HG03159 (cell line): ENCODE data around the gene COG4.
"Not testable (repeated sequence)": the region's sequence is repeated elsewhere in the genome, so short reads cannot be mapped to it uniquely, and the experiment has no call there.

Experiments used
- ATAC-seq: cut with Tn5 transposase; IDR thresholded peaks from one replicate; pipeline ENCODE4 v1.9.1; 2021; ENCODE audit warnings: mild to moderate bottlenecking, moderate library complexity; ENCODE audit not compliant: unreplicated experiment

Gene COG4

DNA sequence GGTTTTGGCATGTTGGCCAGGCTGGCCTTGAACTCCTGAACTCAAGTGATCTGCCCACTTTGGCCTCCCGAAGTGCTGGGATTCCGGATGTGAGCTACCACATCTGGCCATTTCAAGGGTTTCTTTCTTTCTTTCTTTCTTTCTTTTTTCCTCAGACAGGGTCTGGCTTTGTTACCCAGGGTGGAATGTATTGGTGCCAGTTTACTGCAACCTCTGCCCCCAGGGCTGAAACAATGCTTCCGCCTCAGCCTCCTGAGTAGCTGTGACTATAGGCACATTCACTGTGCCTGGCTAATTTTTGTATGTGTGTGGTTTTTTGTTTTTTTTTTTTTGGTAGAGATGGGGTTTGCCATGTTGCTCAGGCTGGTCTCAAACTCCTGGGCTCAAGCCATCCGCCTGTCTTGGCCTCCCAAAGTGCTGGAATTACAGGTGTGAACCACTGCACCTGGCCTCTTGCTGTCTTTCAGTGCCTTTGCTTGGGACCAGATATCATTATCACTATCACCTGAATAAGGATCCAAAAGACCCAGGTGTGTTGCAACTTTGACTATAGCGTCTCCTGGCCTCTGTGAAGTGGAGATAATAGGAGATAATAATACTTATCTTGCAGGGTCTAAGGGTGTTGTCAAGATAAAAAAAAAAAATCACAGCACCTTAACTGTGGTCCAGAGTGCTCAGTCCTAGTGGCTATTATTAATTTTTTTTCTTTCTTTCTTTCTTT lies 65.7 kb downstream of the COG4 start:
- no peak for ATAC-seq

GRCh38 chr16:70455910-70456309 lies 67.4 kb downstream of the COG4 start:
- no peak for ATAC-seq

GRCh38 chr16:70454222-70455034 lies 68.9 kb downstream of the COG4 start, which contains the start of gene FCSK:
Gene FCSK, plus strand, starts transcription at chr16:70454595. Its CDS starts 8,596 bp downstream, at chr16:70463191.
- peak; percentile 84 for ATAC-seq

GRCh38 chr16:70453892-70454221 lies 69.5 kb downstream of the COG4 start:
- no peak for ATAC-seq

DNA sequence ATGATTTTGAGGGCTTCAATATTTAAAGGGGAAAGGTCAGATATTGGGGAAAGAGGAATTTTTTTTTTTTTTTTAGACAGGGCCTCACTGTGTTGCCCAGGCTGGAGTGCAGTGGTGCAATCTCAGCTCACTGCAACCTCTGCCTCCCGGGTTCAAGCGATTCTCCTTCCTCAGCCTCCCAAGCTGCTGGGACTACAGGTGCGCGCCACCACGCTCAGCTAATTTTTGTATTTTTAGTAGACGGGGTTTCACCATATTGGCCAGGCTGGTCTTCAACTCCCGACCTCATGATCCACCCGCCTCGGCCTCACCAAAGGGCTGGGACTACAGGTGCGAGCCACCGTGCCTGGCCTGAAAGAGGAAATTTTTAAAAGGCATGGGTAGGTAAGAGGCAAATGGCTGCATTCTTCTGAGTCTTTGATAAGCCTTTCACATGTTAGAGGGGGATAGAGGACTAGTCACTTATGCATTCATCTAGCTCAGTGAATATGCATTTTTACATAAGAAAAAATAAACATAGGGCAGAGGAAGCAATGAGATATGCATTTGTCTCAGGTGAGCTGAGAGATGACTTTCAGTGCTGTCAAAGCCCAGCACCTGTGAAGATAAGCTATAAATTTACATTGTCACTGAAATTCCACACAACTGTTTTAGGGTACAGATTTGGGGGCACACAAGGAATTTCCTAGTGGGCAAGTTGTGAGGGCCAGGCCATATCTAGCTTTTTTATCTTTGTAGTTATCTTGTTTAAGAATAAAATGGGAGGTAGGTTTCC lies 70.0 kb downstream of the COG4 start:
- no peak for ATAC-seq

- ATAC-seq, result not testable (repeated sequence)
Observed at GRCh38 chr16:70451004-70451340, 72.4 kb downstream of the COG4 start.

DNA sequence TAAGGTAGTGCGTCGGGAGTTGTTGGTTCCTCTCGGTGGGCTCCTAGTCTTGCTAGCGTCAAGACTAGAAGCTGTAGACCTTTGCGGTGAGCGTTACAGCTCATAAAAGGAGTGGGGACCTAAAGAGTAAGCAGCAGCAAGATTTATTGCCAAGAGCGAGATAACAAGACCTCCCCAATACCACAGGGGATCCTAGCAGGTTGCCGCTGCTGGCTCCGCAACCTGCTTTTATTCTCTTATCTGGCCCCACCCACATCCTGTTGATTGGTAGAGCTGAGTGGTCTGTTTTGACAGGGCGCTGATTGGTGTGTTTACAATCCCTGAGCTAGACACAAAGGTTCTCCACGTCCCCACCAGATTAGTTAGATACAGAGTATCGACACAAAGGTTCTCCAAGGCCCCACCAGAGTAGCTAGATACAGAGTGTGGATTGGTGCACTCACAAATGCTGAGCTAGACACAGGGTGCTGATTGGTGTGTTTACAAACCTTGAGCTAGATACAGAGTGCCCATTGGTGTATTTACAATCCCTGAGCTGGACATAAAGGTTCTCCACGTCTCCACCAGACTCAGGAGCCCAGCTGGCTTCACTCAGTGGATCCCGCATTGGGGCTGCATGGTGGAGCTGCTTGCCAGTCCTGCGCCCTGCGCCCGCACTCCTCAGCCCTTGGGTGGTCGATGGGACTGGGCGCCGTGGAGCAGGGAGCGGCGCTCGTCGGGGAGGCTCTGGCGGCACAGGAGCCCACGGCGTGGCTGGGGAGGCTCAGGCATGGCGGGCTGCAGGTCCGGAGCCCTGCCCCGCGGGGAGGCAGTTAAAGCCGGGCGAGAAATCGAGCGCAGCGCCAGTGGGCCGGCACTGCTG lies 73.0 kb downstream of the COG4 start:
- ATAC-seq, result not testable (repeated sequence)

GRCh38 chr16:70448075-70448474 lies 75.3 kb downstream of the COG4 start:
- no peak for ATAC-seq

DNA sequence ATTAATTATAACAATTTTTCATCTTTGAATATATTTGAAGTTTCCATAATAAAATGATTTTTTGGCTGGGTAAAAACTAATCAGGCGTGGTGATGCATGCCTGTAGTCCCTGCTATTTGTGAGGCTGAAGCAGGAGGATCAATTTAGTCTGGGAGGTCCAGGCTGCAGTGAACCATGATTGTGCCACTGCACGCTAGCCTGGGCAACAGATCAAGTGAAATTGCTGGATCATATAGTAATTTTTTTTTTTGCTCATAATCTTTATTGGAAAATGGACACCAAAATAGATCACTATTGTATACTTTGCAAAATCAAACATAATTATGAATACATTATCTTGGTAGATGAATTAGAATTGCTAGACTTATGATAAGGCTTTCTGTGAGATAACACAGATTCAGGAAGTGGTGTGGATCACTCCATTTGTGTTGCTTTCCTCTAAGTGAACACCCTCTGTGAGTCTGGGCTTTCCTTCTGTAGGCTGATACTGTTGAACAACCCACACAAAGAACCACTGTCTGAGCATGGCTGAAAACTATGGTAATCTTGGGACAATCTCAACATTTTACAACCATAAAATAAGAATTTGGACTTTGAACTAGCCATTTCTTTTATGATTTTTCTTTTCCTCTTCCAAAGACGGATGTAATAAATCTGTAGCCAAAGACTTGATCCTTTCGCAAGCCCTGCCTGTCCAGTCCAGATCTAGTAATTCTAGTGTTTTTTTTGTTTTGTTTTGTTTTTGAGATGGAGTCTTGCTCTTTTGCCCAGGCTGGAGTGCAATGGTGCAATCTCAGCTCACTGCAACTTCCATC lies 78.9 kb downstream of the COG4 start:
- no peak for ATAC-seq

DNA sequence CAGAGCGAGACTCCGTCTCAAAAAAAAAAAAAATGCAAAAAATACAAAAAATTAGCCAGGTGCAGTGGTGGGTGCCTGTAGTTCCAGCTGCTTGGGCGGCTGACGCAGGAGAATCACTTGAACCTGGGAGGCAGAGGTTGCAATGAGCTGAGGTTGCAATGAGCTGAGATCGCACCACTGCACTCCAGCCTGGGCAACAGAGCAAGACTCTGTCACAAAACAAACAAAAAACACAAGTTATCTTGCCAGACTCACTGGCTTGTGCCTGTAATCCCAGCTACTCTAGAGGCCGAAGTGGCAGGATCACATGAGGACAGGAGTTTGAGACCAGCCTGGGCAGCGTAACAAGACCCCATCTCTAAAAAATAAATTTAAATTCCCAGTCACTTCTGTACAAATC lies 81.0 kb downstream of the COG4 start:
- ATAC-seq, result no peak

GRCh38 chr16:70441406-70441990 lies 81.9 kb downstream of the COG4 start:
- ATAC-seq, result no peak

- ATAC-seq, result no peak
Observed at GRCh38 chr16:70440009-70440692, 83.2 kb downstream of the COG4 start.

DNA sequence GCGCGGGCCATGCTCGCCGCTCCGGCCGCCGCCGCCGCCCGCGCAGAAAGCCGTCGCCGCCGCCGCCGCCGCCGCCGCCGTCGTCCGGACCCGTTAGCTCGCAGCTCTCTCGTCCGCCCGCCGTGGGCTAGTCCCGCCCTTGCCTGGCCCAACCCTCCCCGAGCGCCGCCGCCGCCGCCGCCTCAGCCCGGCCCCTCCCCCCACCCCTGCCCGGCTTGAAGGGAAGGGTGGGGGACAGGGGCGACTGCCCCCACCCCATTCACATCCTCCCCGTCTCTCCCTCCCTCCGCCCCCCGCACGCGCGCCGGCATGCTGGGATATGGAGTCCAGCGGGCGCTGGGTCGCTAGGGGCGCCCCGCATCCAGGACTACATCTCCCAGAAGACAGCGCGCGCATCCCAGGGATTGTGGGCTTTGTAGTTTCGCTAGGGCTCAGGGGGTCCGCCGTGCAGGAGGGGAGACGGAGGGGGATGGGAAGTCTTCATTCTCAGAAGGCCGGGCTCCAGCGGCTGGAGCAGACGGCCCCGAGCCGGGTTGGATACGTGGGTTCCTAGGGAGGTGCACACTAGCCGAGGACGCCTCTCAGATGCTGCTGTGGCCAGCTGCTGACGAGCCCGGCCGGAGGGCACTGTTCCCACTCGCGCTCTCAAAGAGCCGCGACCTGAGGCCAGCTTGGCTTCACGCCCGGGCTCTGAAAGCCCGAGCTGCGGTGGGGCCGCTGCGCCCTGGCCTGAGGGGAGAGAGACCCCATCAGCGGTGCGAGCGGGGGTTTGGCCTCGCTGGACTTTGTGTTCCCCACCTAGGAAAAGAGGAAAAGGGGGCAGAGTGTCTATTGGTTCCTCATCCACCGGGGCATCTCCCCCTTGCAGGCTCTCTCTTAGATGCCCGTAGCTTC lies 84.1 kb downstream of the COG4 start, which contains the start of gene ST3GAL2:
ST3GAL2 (minus strand) TSS at position 132 of the 894 bp plus-strand sequence. CDS start 40,570 bp downstream, outside the sequence.
- peak; percentile 83 for ATAC-seq

DNA sequence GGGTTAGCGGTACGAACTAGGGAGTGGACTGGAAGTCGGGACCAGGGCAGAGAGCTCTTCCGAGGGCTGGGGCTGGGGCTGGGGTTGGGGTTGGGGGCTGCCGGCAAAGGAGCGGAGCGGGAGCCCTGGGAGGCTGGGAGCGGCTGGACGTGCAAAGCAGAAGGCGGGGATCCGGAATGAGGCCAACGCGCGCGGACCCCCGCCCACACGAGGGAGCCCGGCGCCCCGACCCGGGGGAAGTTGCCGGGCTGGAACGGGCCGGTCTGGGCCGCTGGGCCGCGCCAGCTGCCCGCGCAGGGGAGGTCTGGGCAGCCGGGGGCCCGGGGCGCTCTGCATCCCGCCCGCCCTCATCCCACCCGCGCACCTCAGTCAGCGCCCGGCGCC lies 84.8 kb downstream of the COG4 start:
- no peak for ATAC-seq

DNA sequence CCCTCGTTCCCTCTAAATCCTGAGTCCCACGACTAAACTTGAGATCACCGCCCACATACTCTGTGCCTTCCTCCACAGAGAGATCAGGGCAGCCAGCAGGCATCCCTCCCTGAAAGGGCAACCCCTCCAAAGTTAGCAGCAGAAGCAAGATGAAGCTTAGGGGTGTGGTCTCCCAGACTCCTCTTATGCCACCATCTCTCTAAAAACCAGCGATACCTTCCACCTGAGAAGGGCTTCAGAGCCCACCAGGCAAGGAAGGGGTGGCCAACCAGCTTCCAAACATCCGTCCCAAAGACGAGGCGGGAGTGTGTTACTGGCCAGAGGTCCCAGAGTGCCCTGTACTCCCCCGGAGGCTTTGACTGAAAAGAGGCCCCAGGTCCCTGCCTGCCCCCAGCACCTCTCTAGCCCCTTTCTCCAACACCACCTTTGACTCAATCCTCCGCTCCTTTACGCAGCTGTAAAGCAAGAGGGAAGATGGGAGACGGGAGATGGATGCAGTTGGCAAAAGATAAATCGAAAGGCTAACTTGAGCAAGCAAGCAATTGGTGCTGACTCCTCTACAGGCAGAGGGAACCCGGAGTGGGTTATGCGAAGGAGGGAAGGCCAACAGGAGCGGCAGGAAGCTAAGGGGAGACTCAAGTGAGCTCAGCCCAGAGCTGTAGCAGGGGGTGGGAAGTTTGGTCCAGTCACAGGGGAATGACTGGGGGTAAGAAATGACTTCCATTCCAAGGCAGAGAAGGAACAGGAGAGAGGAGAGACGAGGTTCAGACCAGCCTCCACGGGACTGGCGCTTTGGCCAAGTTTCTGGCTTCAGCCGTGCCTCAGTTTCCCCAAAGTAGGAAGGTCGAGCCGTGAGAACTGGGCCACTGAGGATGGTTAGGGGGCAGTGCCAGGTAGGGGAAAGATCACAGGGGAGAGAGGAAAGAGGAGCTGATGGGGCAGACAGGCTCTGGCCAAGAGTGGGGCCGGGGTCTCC lies 85.5 kb downstream of the COG4 start:
- ATAC-seq, result no peak

DNA sequence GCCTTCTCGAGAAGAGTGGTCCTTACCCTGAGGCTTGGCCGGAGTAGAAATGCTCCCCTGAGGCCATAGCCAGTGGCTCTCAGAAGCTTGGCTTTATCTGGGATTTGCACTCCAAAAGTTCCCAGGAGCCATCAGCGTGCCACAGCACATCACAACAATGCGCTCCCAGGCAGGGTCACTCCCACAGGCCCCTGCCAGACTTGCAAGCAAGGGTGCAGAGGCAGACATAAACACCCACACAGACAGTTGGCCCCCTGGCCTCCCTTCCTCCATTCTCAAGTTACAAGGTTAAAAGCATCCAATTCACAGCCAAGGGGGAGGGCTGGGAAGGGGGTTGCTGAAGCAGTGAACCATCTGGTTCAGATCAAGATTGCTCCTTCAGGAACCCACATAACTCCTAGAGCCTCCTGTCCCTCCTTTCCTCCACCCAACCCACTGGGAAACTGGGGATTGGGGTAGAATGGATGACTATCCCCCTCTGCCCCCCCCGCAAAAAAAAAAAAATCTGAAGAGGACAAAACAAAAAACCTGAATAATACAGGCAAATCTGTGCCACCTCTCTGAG lies 86.3 kb downstream of the COG4 start:
- no peak for ATAC-seq
